Right hindlimb (tissue), 1 donor: ENCODE measurements around the gene HTR1B.

Source experiments
- DNase-seq: peaks from one replicate; pipeline ENCODE4 v3.0.0-alpha.2; 2018

The HTR1B gene

GRCh38 chr6:77463308-77463860 lies at the start of gene HTR1B:
Gene HTR1B (minus strand): TSS chr6:77463491. CDS start chr6:77463403, 88 bp downstream.
- DNase-seq, result no peak

- no peak for DNase-seq
Measured at GRCh38 chr6:77512554-77512953, 49.3 kb upstream of the HTR1B start.

- DNase-seq, result no peak
Measured at GRCh38 chr6:77511860-77512259, 48.6 kb upstream of the HTR1B start.

GRCh38 chr6:77502981-77503380 lies 39.7 kb upstream of the HTR1B start:
- DNase-seq, result no peak

- DNase-seq, result no peak
Measured at GRCh38 chr6:77492530-77492929, 29.2 kb upstream of the HTR1B start.

GRCh38 chr6:77487808-77488425 lies 24.6 kb upstream of the HTR1B start:
- no peak for DNase-seq

- no peak for DNase-seq
Measured at GRCh38 chr6:77482981-77483380, 19.7 kb upstream of the HTR1B start.

GRCh38 chr6:77474973-77475372 lies 11.7 kb upstream of the HTR1B start:
- DNase-seq, result no peak

- no peak for DNase-seq
Measured at GRCh38 chr6:77474286-77474956, 11.1 kb upstream of the HTR1B start.

- DNase-seq, result no peak
Measured at GRCh38 chr6:77470983-77471382, 7.7 kb upstream of the HTR1B start.

GRCh38 chr6:77468939-77469338 lies 5.6 kb upstream of the HTR1B start:
- no peak for DNase-seq

- no peak for DNase-seq
Measured at GRCh38 chr6:77466451-77467437, 3.5 kb upstream of the HTR1B start.

- peak; percentile 72 for DNase-seq
Measured at GRCh38 chr6:77466055-77466450, 2.8 kb upstream of the HTR1B start.

GRCh38 chr6:77464495-77464867 lies 1.2 kb upstream of the HTR1B start:
- no peak for DNase-seq

- no peak for DNase-seq
Measured at GRCh38 chr6:77463861-77464494, 687 bp upstream of the HTR1B start.

GRCh38 chr6:77462359-77463307 lies 658 bp downstream of the HTR1B start:
- DNase-seq, result no peak

GRCh38 chr6:77461796-77462195 lies 1.5 kb downstream of the HTR1B start:
- DNase-seq, result no peak

GRCh38 chr6:77458421-77458820 lies 4.9 kb downstream of the HTR1B start:
- DNase-seq, result no peak

GRCh38 chr6:77457720-77458349 lies 5.5 kb downstream of the HTR1B start:
- DNase-seq, result peak; percentile 79

GRCh38 chr6:77456531-77457248 lies 6.6 kb downstream of the HTR1B start:
- peak; percentile 16 for DNase-seq
